ENCODE results near the gene MCRIP2. TPM values are rescaled to one million over a fixed set of nuclear protein-coding genes. Genes with fewer than 3 reads are reported as not detected.

Gene MCRIP2
- total RNA-seq, 1 donor from 2014 or later, result 20.9 TPM

DNA sequence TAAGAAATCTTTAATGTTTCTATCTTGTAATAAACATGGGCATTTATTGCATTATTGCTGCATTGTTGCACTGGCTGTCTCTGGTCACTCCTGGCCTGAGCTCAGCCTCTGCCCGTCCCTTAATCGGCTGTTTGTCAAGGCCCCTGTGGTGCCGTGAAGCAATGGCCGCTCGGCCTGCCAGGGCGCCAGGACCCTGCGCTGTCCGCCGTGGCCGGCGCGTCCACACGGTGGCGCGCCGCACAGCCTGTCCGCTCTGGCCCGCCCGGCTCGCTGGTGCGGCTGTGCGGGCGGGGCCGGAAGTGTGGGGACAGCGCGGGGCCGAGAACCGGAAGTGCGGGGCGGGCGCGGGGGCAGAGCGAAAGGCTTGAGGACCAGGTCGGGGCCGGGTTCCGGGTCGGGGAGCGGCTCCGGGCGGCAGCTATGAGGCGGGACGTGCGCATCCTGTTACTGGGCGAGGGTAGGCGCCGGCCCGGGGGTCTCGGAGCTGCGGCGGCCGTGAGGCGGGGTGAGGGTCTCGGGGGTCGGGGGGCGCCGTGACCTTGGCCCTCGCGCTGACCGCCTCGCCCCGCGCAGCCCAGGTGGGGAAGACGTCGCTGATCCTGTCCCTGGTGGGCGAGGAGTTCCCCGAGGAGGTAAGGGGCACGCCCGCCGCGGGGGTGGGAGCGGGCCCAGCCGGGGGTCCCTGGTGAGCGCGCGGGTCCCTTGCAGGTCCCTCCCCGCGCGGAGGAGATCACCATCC lies 26.3 kb downstream of the MCRIP2 start, which contains the start of gene RHOT2:
TSS of gene RHOT2 (plus strand) at position 353 of the 739 bp plus-strand sequence. CDS start at position 421, 68 bp downstream.
- peak within 1 kb of the TSS; percentile 65 for H3K27ac ChIP-seq (ENCODE audit: low read depth, low read length)
- peak within 1 kb of the TSS; percentile 51 for H2AFZ ChIP-seq (ENCODE audit: low read depth, low read length)
- no peaks in the 10 kb centered on the region for H3K27me3 ChIP-seq (ENCODE audit: insufficient read depth, low read length)
- peaks cover 35% of the 10 kb centered on the region for H3K79me2 ChIP-seq (ENCODE audit: insufficient read depth, low read length)
- H4K20me1 ChIP-seq (ENCODE audit: insufficient read depth, low read length), result peaks cover 32% of the 10 kb centered on the region
- peaks cover 2% of the 10 kb centered on the region for H3K36me3 Mint-ChIP-seq (ENCODE audit: low read depth, unreplicated experiment)
- no peak within 1 kb of the TSS for H3K27ac Mint-ChIP-seq (ENCODE audit: unreplicated experiment)
- no peaks in the 10 kb centered on the region for H3K36me3 ChIP-seq (ENCODE audit: insufficient read depth, low read length)
- H3K4me2 ChIP-seq (ENCODE audit: low read length), result peak within 1 kb of the TSS; percentile 85
- no peaks in the 10 kb centered on the region for H3K4me1 Mint-ChIP-seq (ENCODE audit: low read depth, unreplicated experiment)
- H3K27me3 Mint-ChIP-seq (ENCODE audit: low read depth, unreplicated experiment), result no peaks in the 10 kb centered on the region
- H3K4me3 Mint-ChIP-seq (ENCODE audit: unreplicated experiment), result peak within 1 kb of the TSS; percentile 82
- no peak for FAIRE-seq
- peak within 1 kb of the TSS; percentile 94 for H3K9ac ChIP-seq (ENCODE audit: low read length)
- TF ChIP-seq EZH2 (IDR thresholded peaks at IDR 0.05; ENCODE audit: insufficient read depth, low read length), result no peak
- TF ChIP-seq, protein P1, sequence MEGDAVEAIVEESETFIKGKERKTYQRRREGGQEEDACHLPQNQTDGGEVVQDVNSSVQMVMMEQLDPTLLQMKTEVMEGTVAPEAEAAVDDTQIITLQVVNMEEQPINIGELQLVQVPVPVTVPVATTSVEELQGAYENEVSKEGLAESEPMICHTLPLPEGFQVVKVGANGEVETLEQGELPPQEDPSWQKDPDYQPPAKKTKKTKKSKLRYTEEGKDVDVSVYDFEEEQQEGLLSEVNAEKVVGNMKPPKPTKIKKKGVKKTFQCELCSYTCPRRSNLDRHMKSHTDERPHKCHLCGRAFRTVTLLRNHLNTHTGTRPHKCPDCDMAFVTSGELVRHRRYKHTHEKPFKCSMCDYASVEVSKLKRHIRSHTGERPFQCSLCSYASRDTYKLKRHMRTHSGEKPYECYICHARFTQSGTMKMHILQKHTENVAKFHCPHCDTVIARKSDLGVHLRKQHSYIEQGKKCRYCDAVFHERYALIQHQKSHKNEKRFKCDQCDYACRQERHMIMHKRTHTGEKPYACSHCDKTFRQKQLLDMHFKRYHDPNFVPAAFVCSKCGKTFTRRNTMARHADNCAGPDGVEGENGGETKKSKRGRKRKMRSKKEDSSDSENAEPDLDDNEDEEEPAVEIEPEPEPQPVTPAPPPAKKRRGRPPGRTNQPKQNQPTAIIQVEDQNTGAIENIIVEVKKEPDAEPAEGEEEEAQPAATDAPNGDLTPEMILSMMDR (IDR thresholded peaks at IDR 0.05; ENCODE audit: insufficient read depth, low read depth, low read length), result peak; percentile 51
- no peaks in the 10 kb centered on the region for H3K9me3 ChIP-seq (ENCODE audit: insufficient read depth, low read depth, low read length)
- H3K4me3 ChIP-seq (ENCODE audit: insufficient read depth, low read depth, low read length), result peak within 1 kb of the TSS; percentile 80
- no peaks in the 10 kb centered on the region for H3K9me3 Mint-ChIP-seq (ENCODE audit: unreplicated experiment)
- H3K4me1 ChIP-seq (ENCODE audit: insufficient read depth, low read length), result peaks cover 5% of the 10 kb centered on the region
- DNase-seq (ENCODE audit: low read depth), result peak; percentile 69

DNA sequence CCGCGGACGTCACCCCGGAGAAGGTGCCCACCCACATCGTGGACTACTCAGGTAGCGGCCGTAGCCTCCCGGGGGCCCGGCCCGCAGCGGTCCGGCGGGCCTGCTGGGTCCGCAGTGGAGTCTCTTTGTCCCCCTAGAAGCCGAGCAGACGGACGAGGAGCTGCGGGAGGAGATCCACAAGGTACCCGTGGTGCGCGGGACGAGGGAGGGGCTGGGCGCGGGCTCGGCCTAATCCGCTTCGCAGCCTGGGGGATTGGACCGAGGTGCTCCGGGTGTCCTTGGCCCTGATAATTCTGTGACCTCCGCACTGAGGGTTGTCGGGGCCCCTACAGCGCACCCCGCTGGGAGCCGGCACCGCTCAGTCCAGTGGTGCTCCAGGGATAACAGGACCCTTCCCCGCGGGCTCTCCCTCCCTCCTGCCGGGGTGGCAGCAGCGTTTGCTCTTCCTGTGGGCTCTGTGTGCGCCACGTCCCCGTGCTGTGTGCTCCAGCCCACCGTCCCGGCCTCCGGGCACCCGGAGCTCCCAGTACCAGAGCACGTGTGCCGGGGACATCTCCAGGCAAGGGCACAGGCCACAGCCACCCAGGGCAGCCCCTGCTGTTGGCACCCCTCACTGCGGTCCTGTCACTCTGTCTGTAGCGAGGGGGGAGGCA lies 27.0 kb downstream of the MCRIP2 start:
- Histone ChIP-seq H3K27me3 (ENCODE audit: insufficient read depth, low read length) (no peaks in the 10 kb centered on the region), H3K36me3 (ENCODE audit: insufficient read depth, low read length) (no peaks in the 10 kb centered on the region), H3K9ac (ENCODE audit: low read length) (peak overlapping the region; percentile 94), H3K9me3 (ENCODE audit: insufficient read depth, low read depth, low read length) (no peaks in the 10 kb centered on the region), H3K4me3 (ENCODE audit: insufficient read depth, low read depth, low read length) (peak overlapping the region; percentile 80), H3K27ac (ENCODE audit: low read depth, low read length) (peak overlapping the region; percentile 65), H3K4me1 (ENCODE audit: insufficient read depth, low read length) (peaks cover 5% of the 10 kb centered on the region), H2AFZ (ENCODE audit: low read depth, low read length) (peak overlapping the region; percentile 51), H3K4me2 (ENCODE audit: low read length) (peak overlapping the region; percentile 85), H4K20me1 (ENCODE audit: insufficient read depth, low read length) (peaks cover 37% of the 10 kb centered on the region), H3K79me2 (ENCODE audit: insufficient read depth, low read length) (peaks cover 35% of the 10 kb centered on the region)
- Mint-ChIP-seq H3K4me1 (ENCODE audit: low read depth, unreplicated experiment) (no peaks in the 10 kb centered on the region), H3K27me3 (ENCODE audit: low read depth, unreplicated experiment) (no peaks in the 10 kb centered on the region), H3K4me3 (ENCODE audit: unreplicated experiment) (peak overlapping the region; percentile 82), H3K9me3 (ENCODE audit: unreplicated experiment) (no peaks in the 10 kb centered on the region), H3K36me3 (ENCODE audit: low read depth, unreplicated experiment) (peaks cover 2% of the 10 kb centered on the region), H3K27ac (ENCODE audit: unreplicated experiment) (no peak overlapping the region)
- TF ChIP-seq EZH2 (IDR thresholded peaks at IDR 0.05; ENCODE audit: insufficient read depth, low read length), result no peak
- TF ChIP-seq, protein P1 (IDR thresholded peaks at IDR 0.05; ENCODE audit: insufficient read depth, low read depth, low read length), result no peak
- DNase-seq (ENCODE audit: low read depth), result no peak
- no peak for FAIRE-seq

All from astrocyte (in vitro differentiated cells and primary cell).